HG03432 (cell line): Measurements from ENCODE around the gene CDC42BPG.
A peak's percentile ranks its signal among the peaks of the same experiment; 100 is the strongest.

Experiments
- ATAC-seq: cut with Tn5 transposase; IDR thresholded peaks from one replicate; pipeline ENCODE4 v1.9.1; 2021; ENCODE audit warnings: mild to moderate bottlenecking, moderate library complexity; ENCODE audit not compliant: unreplicated experiment

CDC42BPG gene

DNA sequence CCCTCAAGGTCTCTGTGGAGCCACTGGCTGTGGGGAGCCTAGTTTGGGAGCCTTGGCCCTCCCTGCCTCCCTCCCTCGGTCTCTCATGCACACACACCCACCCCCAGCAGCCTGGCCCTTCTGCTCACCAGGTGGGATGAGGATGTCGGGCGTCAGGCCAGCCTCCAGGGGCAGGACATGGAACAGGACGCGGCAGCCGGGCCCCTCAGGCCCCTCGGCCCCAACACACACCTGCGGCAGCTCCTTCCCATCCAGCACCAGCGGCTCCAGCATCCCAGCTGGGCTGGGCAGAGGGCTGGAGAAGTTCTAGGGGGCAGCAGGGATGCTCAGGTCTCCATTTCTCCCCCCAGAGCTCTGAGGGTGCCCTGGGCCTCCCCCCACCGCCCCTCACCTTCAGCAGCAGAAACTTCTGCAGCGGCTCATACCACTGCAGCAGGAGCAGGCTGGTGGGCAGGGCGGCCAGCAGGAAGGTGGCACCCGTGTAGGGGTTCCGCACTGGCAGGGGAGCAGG, 52.6 kb downstream of the CDC42BPG start:
- no peak for ATAC-seq

DNA sequence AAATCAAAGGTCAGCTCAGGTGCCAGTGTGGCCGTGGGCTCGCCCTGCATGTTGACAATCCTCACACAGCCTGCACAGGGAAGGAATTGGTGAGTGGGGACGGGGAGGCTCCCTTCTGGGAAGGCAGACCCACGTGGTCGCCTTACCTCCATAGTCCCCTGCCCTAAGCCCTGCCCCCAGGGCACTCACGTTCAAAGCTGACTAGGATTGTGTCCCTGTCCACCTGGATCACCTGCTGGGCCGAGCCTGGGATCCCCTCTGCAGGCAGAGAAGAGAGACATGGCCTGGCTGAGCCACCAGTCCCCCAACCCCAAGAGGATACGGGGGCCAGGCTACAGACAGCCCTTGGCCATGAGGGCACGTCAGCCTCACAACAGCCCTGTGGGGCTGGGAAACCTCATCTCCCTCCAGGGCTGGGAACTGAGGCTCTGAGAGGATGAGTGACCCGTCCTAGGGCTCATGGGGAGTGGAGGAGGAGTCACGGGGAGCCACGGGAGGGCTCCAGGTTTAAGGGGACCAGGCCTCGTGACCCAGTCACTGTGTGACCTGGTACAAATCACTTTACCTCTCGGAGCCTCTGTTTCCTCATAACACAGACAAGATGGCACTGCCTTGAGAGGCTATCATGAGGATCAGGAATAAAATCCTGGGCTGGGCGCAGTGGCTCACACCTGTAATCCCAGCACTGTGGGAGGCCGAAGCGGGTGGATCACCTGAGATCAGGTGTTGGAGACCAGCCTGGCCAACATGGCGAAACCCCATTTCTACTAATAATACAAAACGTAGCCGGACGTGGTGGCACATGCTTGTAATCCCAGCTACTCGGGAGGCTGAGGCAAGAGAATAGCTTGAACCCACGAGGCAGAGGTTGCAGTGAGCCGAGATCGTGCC, 54.0 kb downstream of the CDC42BPG start:
- no peak for ATAC-seq

DNA sequence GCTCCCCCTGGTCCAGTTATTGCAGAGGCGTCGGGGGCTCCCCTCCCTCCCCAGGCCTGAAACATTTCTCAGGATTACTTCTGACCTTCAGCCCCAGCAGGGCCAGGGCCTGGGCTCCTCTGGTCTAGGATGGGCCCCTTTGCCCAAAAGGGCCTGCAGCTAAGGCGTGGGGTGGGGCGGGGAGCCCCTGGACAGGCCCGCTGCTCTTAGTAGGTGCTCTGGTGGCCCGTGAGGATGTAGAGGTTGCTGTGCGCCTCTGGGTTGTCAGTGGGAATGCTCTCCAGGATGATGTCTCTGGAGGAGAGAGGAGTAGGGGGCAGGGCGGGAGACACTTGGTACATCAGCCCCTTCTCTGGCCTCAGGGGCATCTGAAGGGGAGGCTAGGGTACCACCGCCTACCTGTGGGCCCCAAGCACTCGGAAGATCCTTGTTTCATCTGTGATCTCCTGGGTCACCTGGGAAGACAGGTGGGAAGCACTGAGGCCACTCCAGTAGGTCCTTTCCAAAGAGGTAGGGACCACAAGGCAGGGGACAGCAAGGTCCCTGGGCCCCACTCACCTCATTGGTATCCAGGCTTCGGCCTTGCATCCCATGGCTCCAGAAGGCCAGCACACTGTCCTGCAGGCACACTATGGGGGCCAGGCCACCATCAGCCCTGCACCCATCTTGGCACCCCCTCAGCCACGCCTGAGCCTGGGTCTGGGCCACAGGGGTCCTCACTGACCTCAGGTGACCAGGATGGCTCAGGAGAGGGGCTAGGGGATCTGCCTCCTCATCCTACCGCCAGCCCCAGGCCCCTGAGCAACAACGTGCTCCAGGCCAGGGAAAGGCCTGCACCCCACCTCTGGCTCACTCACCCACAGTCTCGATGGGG, 54.9 kb downstream of the CDC42BPG start:
- ATAC-seq, result no peak

DNA sequence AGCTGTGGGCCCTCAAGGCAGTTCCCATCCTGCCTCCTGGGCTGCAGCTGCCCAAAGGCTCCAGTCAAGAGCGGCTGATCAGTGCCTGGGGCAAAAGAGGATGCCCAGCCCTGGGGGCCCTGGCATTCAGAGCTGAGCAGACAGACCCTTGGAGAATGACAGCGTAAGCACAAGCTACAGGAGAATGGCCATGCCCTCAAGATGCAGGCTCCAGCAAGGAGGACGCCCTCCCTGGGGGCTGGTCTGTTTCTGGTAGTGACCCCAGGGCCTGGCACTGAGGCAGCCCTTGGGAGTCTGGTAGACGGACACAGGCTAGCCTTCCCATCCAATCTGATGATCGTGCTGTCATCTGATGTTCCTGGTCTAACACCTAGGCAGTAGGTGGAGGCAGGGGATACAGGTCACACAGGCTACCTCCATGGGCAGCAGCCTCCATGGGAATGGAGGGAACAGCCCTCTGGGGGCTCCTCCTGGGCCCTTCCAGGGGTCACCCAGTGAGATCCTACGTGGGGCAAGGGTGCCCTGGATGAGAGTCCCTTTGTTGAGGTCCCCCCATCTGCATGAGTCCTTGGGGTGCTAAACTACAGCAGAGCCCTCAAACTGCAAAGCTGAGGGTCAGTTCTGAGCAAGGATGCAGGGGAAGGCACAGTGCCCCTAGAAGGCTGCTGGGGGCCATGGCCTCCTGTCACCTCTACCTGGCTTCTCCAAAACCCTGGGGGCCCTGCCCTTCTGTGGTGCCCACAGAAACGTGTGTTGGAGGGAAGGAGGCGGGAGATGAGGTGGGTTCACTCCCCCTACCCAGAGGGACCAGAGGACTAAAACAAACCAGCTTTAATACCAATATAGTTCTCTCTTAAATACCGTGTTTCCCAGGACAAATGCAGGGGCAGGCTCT, 55.9 kb downstream of the CDC42BPG start:
- ATAC-seq, result no peak

DNA sequence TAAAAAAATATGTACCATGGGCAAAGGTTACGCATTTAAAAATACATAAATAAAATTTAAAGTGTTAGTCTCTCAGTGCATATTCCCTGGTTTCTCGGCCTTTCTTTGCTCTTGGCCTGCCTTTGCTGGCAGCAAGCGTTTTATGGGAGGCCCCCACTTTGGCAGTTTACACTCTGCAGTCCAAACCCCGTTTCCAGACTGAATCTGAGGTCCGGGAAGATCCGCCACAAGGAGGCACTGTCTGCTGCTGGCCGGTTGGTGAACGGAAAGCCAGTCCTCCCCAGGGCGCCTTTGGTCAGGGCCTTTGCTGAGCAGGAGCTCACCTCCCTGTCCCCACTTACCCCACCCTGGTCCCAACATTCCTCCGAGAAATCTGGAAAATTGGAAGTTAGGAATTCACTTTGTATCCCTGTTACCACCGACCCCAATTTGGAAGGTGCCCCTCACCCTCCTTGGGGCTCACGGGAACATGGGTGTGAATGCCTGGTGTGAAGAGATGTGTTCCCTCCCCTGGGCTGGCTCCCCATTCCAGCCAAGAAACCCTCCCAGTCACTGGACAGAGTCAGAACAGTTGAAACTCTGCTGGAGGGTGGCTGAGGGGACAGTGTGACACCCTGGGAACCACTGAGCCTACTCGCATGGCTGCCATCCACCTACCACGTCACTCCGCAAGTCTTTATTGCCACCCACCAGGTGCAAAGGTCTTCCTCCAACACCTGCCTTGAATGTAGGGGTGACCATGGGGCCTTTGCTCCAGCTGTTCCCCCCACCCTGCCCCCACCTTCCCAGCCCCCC, 56.7 kb downstream of the CDC42BPG start:
- no peak for ATAC-seq

DNA sequence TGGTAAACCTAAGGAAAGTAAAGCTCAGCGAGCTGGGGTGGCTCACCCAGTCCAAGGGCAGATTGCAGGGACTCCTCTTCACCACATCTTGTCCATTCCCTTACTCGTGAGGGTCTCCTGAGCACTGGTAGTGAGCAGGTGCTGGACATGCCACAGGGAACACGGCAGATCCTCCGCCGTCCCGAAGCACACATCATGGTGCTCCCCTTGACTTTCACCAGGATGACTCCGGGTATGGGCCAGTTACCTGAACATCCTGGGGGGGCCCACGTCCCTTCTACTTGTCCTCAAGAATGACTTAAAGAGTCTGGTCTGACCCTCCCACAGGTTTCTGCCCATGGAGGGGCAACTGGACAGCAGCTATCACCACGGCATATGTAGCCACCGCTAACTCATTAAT, 58.1 kb downstream of the CDC42BPG start:
- no peak for ATAC-seq

DNA sequence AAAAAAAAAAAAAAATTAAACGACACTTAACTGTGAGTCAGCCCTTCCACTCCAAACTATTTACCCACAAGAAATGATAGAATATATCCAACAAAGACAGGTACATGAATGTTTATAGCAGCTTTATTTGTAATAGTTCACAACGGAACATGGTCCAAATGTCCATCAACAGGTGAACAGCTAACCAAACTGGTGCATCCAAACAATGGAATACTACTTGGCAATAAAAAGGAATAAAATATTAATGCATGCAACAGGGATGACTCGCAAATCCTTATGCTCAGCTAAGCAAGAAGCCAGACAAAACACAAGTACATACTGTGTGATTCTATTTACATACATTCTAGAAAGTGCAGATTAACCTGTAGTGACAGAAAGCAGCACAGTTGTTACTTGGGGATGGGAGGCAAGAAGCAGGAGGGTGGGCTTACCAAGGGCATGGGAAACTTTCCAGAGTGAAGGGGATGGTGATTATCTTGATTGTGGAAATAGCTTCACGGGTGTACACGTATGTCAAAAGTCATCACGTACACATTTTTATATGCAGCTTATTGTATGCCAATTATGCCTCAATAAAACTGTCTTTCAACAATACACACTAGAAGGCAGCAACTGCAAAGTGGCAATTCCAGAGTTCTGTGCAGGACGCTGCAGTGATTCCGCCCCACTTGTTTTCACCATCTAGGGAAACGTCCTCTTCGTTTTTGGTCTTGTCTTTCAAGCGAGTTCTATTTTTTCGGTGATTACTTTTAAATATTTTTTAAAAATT, 59.5 kb downstream of the CDC42BPG start:
- no peak for ATAC-seq

DNA sequence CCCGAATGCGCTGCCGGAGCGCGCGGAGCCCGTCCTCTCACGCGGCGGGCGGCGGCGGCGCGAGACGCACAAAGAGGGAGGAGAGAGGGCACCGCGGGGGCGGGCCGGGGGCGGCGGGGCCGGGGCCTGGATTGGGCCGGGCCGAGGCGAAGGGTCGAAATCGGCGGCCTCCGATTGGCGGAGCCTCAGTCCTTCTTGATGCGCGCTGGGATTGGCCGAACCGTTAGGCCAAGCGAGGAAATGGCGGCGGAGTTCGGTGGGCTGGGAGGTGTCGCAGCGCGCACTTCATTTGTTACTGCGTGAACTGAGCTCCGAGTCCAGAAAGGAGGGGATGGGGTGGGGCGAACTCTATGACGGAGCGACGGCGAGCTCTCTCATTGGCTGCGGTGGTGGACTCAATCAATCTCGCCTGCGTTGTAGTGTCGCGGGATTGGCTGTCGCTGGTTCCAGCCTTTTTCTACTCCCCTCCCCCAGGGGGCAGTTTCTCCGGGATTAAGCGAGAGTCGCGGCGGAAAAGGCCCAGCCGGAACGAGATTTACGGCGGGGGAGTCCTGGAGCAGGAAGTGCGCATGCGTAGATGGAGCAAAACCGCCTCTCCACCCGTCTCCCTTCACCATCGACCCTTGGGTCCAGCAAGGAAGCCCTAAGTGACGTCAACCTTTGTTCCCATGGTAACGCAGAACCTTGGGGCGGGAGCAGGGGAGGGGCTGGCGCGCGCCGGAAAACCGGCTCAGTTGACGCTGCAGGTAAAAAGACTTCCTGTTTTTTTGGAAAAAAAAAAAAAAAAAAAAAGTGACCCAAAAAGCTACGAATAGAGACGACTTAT, 65.8 kb downstream of the CDC42BPG start, which contains the start of gene SF1:
Gene SF1, minus strand, starts transcription at position 70 of the 826 bp plus-strand sequence. CDS start 150 bp downstream, outside the sequence.
- ATAC-seq, result peak; percentile 83

DNA sequence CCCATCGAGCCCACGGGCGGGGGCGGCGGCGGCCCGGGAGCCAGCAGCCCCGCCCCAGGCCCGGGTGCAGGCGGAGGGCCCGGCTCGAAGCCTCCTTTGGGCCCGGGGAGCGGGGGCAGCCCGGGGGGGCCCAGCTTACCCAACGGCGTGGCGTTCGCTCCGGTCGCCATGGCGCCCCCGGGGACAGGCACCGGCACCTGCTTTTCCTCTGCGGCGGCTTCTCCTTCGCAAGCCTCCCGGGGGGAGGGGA, 66.3 kb downstream of the CDC42BPG start:
- no peak for ATAC-seq

DNA sequence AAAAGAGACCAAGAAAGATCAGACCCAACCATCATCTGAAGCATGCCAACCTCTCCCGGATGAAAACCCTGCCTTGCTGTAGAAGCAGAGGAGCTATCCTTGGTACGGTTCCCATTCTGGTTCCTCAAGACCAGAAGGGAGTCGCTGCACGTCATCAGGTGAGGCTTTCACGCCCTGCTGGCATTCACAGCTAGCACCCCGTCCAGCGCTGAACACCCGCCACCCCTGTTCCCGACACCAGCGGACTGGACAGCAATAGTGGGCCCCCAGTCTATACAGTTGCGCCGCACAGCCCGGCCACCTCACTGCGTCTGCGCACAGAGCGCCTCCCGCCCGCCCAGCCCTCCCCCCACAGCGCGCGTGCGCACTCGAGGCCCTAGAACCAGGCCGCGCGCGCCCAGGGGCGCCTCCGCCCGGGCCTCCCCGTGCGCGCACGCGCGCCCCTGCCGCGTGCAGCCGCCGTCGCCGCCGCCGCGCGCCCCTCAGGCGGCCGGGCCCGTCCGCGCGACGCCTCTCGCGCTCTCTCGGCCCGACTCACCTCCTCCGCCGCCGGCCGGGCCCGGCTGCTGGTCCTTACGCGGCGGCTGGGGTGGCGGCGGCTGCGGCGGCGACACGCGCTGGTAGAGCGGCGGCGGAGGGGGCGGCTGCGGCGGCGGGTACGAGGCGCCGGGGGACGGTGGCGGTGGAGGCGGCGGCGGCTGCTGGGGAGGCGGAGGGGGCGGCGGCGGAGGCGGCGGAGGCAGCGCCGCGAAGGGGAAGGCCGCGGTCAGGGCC, 66.8 kb downstream of the CDC42BPG start:
- ATAC-seq, result peak; percentile 25

DNA sequence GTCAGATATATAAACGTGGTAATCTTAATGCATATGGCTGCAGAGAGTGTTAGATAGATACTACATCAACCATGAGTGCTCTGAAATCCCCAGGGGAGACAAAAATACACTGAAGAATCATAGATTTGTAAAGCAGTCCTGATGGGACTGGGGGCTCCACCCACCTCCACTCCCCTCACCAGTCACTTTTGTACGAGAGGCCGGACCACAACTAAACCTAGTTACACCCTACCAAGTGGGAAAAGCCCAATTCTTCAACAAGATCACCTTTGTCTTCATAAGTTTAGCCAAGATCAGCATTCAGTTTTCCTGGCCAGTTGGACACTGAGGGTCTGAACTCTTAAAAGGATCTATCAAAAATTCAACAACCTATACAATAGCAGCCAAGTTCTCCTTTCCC, 67.6 kb downstream of the CDC42BPG start:
- no peak for ATAC-seq

DNA sequence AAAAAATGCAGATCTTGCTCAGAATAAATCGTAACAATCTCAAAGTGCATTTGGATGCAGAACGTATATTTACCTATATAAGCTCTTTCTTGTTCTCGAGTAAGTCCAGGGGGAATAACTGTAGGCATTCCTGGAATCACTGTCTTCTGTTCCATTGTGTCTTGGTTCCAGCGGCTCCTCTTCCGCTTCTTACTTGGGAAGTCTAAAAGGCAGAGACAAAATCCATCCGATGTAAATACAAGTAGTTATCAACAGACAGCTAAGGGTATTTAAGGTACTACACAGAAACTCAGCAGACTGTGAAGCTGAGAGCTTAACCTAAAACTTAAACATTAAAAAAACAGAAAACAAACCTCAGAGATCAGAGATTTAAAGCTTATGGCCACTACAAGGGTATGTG, 68.0 kb downstream of the CDC42BPG start:
- no peak for ATAC-seq

DNA sequence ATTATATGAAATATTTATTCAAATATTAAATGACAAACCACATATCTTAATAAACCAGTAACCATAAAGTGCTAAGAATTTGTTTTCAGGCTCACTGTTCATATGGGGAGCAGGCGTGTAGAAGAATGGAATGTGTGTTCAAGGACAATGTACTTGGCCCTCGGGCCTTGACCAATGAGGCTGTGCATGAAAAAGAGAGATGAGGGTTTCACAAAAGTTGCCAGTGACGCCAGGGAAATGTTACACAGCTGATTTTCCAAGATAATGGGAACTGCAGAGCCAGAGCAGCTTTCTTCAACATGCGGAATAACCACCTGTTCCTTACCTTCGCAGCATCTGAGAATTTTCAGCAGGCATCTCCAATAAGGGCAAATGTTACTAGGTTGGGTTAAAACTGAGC, 70.3 kb downstream of the CDC42BPG start:
- no peak for ATAC-seq
